Osteocyte (in vitro differentiated cells): ENCODE measurements around the gene YPEL1. TPM values are rescaled to one million over a fixed set of nuclear protein-coding genes. Genes with fewer than 3 reads are reported as not detected.

Source experiments
- DNase-seq: peaks from one replicate; pipeline ENCODE4 v3.0.0; 2021; ENCODE audit warnings: mixed read lengths; ENCODE audit not compliant: unreplicated experiment; ENCODE audit errors: extremely low spot score
- H3K27ac Mint-ChIP-seq: one replicate; pipeline ENCODE4 v1.8.0; 2021; ENCODE audit warnings: mild to moderate bottlenecking, mixed read lengths; ENCODE audit not compliant: unreplicated experiment
- H3K27me3 Mint-ChIP-seq: one replicate; pipeline ENCODE4 v1.8.0; 2021; ENCODE audit warnings: mixed read lengths; ENCODE audit not compliant: unreplicated experiment
- H3K36me3 Mint-ChIP-seq: one replicate; pipeline ENCODE4 v1.8.0; 2021; ENCODE audit warnings: mixed read lengths; ENCODE audit not compliant: unreplicated experiment
- H3K4me1 Mint-ChIP-seq: one replicate; pipeline ENCODE4 v1.8.0; 2021; ENCODE audit warnings: mixed read lengths; ENCODE audit not compliant: unreplicated experiment
- H3K4me3 Mint-ChIP-seq: one replicate; pipeline ENCODE4 v1.8.0; 2021; ENCODE audit warnings: mild to moderate bottlenecking, moderate library complexity, mixed read lengths; ENCODE audit not compliant: unreplicated experiment
- H3K9me3 Mint-ChIP-seq: one replicate; pipeline ENCODE4 v1.8.0; 2021; ENCODE audit warnings: mixed read lengths; ENCODE audit not compliant: unreplicated experiment
- total RNA-seq: library from RNA; stranded (reverse); gene quantifications from 2 replicates; pipeline ENCODE4 v1.2.1, GENCODE V29; 2021
- TF ChIP-seq, protein P1 (sequence below): fragments of 200-600 bp; sonication (generic); IDR thresholded peaks from 2 replicates; pipeline ENCODE4 v1.5.0; 2021; ENCODE audit warnings: antibody characterized with exemption, mild to moderate bottlenecking, moderate library complexity

The YPEL1 gene
- total RNA-seq, 1 donor from 2014 or later, result 14.7 TPM

DNA sequence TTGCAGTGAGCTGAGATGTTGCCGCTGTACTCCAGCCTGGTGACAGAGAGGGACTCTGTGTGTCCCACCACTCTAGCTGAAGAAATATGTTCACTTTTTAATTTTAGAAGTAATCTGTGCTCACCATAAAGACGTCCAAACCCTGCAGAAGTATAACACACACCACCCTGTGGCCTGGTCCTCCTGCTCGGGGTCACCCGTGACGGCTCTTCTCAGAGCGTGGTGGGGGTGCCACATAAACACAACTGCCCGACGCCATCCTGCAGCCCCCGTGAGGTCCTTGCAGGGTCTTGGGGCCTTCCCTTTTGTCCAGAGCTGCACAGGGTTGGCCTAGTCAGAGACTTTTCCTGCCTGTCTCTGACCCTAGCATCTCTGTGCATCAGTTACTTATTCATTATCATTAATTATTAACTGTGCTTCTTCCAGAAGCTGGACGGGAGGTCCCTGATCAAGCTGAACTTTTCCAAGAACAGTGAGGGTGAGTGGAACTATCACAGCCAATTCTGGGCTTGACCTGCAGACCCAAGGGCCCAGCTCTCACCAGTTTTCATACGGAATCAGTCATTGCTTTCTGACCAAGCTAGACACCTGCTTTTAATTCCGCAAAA, 60.9 kb downstream of the YPEL1 start:
- DNase-seq, result no peak
- Mint-ChIP-seq H3K9me3 (no peaks in the 10 kb centered on the region), H3K36me3 (peaks cover 36% of the 10 kb centered on the region), H3K27ac (no peak overlapping the region), H3K4me3 (no peak overlapping the region), H3K27me3 (no peaks in the 10 kb centered on the region), H3K4me1 (peaks cover 6% of the 10 kb centered on the region)
- TF ChIP-seq, protein P1, sequence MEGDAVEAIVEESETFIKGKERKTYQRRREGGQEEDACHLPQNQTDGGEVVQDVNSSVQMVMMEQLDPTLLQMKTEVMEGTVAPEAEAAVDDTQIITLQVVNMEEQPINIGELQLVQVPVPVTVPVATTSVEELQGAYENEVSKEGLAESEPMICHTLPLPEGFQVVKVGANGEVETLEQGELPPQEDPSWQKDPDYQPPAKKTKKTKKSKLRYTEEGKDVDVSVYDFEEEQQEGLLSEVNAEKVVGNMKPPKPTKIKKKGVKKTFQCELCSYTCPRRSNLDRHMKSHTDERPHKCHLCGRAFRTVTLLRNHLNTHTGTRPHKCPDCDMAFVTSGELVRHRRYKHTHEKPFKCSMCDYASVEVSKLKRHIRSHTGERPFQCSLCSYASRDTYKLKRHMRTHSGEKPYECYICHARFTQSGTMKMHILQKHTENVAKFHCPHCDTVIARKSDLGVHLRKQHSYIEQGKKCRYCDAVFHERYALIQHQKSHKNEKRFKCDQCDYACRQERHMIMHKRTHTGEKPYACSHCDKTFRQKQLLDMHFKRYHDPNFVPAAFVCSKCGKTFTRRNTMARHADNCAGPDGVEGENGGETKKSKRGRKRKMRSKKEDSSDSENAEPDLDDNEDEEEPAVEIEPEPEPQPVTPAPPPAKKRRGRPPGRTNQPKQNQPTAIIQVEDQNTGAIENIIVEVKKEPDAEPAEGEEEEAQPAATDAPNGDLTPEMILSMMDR, result no peak

DNA sequence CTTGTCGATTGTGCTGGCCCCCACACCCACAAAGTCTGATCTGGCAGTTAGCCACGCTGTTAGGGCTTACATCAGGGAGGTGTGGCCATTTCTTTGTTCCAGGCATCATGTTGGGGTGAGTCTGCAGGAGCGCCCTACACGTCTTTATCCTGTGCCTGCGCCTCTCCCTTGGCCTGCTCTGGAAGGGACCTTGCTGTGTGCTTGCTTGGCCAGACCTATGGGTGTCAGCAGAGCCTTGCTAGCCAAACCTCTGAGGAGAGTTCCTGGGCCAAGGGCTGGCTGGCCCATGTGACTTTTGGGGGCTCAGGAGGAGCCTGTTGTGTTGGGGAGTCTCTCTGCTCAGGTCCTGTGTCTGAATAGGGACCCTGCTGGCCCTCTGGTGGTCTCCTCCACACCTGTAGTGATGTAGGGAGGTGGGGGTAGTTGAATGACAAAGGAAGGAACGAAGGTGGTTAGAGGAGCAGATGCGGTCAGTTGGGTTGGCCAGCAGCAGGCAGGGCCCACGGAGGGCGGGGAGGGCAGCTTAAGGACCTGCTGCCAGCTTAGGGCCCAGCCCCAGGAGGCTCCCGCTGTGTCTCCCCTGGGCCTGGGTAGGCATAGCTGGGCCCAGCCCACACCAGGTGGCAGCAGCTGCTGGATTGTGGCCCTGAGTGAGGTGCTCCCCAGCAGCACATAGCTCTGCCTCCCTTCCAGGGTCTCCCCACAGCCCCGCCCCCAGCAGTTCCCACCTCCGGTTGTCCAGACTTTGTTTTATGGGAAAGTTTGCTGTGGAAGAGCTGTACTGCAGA, 61.9 kb downstream of the YPEL1 start:
- no peak for DNase-seq
- Mint-ChIP-seq H3K4me1 (peaks cover 6% of the 10 kb centered on the region), H3K36me3 (peaks cover 38% of the 10 kb centered on the region), H3K9me3 (no peaks in the 10 kb centered on the region), H3K27me3 (no peaks in the 10 kb centered on the region), H3K4me3 (no peak overlapping the region), H3K27ac (no peak overlapping the region)
- TF ChIP-seq, protein P1, result no peak

DNA sequence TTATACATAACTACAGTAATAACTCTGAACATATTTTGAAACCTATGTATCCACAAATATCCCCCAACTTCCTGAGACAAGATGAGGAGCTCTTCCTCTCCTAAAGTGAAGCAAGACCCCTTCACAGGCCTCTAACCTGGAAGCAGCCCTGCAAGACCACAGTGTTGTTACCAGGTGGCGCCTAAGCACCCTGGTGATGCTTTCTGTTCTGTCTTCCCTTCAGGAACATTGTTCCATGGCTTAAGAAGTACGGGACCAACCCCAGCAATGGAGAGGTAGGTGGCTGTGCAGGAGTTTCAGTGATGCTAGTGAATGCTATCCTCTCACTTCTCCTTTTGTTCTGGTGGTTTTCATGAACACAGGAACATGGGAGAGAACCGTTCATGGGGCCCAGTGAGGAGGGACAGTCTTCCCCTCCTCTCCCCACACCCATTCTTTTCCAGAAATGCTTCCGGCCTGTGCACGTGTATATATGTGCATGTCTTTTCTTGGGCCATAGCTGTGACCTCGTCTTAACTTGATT, 63.4 kb downstream of the YPEL1 start:
- H3K4me3 Mint-ChIP-seq, result no peak overlapping the region
- H3K9me3 Mint-ChIP-seq, result no peaks in the 10 kb centered on the region
- TF ChIP-seq, protein P1, result no peak
- no peak overlapping the region for H3K27ac Mint-ChIP-seq
- DNase-seq, result no peak
- H3K36me3 Mint-ChIP-seq, result peaks cover 38% of the 10 kb centered on the region
- peaks cover 7% of the 10 kb centered on the region for H3K4me1 Mint-ChIP-seq
- no peaks in the 10 kb centered on the region for H3K27me3 Mint-ChIP-seq

DNA sequence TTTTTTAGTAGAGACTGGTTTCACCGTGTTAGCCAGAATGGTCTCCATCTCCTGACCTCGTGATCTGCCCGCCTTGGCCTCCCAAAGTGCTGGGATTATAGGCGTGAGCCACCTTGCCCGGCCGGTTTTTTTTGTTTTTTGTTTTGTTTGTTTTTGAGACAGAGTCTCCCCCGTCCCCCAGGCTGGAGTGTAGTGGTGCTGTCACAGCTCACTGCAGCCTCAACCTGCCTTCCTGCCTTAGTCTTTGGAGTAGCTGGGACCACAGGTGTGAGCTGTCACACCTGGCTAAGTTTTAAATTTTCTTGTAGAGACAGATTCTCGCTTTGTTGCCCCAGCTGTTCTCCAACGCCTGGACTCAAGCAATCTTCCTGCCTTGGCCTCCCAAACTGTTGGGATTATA, 66.6 kb downstream of the YPEL1 start:
- TF ChIP-seq, protein P1, result no peak
- H3K9me3 Mint-ChIP-seq, result no peaks in the 10 kb centered on the region
- no peak overlapping the region for H3K27ac Mint-ChIP-seq
- no peak for DNase-seq
- H3K27me3 Mint-ChIP-seq, result no peaks in the 10 kb centered on the region
- peaks cover 14% of the 10 kb centered on the region for H3K4me1 Mint-ChIP-seq
- H3K4me3 Mint-ChIP-seq, result peak overlapping the region; percentile 20
- peaks cover 29% of the 10 kb centered on the region for H3K36me3 Mint-ChIP-seq

DNA sequence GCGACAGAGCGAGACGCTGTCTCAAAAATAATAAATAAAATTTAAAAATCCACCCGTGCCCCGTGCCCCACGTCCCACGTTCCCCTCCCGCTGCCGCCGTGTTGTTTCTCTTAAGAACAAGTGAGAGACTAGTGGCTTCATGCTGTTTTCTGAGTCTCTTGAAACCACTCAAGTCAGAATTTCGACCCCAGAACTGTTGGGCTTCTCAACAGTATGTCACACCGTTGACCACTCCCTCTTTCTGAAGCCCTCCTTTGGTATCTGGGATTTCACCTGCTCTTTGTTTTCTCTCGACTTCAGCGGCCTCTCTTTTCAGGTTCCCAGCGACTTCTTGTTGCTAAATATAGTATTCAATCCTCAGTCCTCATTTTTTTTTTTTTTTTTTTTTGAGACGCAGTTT, 68.8 kb downstream of the YPEL1 start:
- Mint-ChIP-seq H3K27me3 (no peaks in the 10 kb centered on the region), H3K4me1 (peaks cover 14% of the 10 kb centered on the region), H3K4me3 (peak overlapping the region; percentile 99), H3K27ac (peak overlapping the region; percentile 96), H3K9me3 (no peaks in the 10 kb centered on the region), H3K36me3 (peaks cover 16% of the 10 kb centered on the region)
- no peak for DNase-seq
- TF ChIP-seq, protein P1, result no peak
